Endothelial cell of umbilical vein (primary cell): ENCODE results near the gene SYNGR3. TPM values are rescaled to one million over a fixed set of nuclear protein-coding genes. Genes with fewer than 3 reads are reported as not detected.
A peak's percentile ranks its signal among the peaks of the same experiment; 100 is the strongest.

Source experiments
- BruUV-seq: library from RNA; stranded (reverse); fragments of 400-500 nt; replicated peaks from 2 replicates; lab custom pipeline; 2021; lab: Mats Ljungman, UMichigan
- CTCF ChIA-PET: fragments of 300-600, 350-600 bp; sonication (Branson Sonifier 250); formaldehyde crosslinking; loops from one replicate; lab custom pipeline; 2021; ENCODE audit warnings: antibody characterized with exemption, inconsistent platforms; lab: Charles Lee
- POLR2A ChIA-PET: fragments of 300-600, 350-600 bp; sonication (Branson Sonifier 250); formaldehyde crosslinking; loops from one replicate; lab custom pipeline; 2021; ENCODE audit warnings: antibody characterized with exemption, inconsistent platforms; lab: Charles Lee
- DNase-seq: peaks from one replicate; pipeline ENCODE4 v3.0.0-alpha.2; 2011; ENCODE audit warnings: low read depth, low spot score
- FAIRE-seq: peaks from 2 replicates; lab custom pipeline; 2011; peaks lifted over from hg19 to GRCh38; lab: Jason Lieb, UNC
- H2AFZ ChIP-seq: 2 replicates; pipeline ENCODE4 v1.6.0; 2012; ENCODE audit warnings: low read depth, low read length, control low read depth, inconsistent platforms
- H3K27ac ChIP-seq: 2 replicates; pipeline ENCODE4 v1.5.1; 2011; ENCODE audit warnings: low read depth, mild to moderate bottlenecking, control low read depth, low read length, moderate library complexity; ENCODE audit not compliant: insufficient read depth
- H3K27me3 ChIP-seq, 2 experiments: 2 replicates each; pipeline versions ENCODE4 v1.6.0 to v1.6.1; 2011; ENCODE audit warnings: low read length in 2 of 2, mixed read lengths in 1 of 2; ENCODE audit not compliant: control insufficient read depth in 2 of 2, insufficient read depth in 2 of 2
- H3K36me3 ChIP-seq, 2 experiments: 2 replicates in 1 of 2; 3 replicates in 1 of 2; pipeline ENCODE4 v1.5.1; 2011; ENCODE audit warnings: low read length in 2 of 2, mild to moderate bottlenecking in 1 of 2, moderate library complexity in 1 of 2; ENCODE audit not compliant: control insufficient read depth in 2 of 2, insufficient read depth in 2 of 2; ENCODE audit errors: extremely low read depth in 1 of 2
- H3K4me1 ChIP-seq: 3 replicates; pipeline ENCODE4 v1.5.1; 2011; ENCODE audit warnings: mild to moderate bottlenecking, low read length; ENCODE audit not compliant: control insufficient read depth, insufficient read depth; ENCODE audit errors: extremely low read depth
- H3K4me2 ChIP-seq: 2 replicates; pipeline ENCODE4 v1.6.1; 2011; ENCODE audit warnings: low read length, control low read depth, mixed read lengths; ENCODE audit not compliant: insufficient read depth
- H3K4me3 ChIP-seq, 3 experiments: fragments of 200-600 bp in 1 of 3; sonication (generic), shearing (Covaris generic) in 1 of 3; replicated peaks in 1 of 3; 2 replicates each; pipeline ENCODE4 v1.5.1; 2011 to 2016; ENCODE audit warnings: control low read depth in 3 of 3, low read length in 3 of 3, mild to moderate bottlenecking in 2 of 3, inconsistent platforms in 1 of 3, low read depth in 1 of 3, moderate library complexity in 1 of 3; ENCODE audit not compliant: insufficient read depth in 1 of 3
- H3K79me2 ChIP-seq: 2 replicates; pipeline ENCODE4 v1.6.0; 2012; ENCODE audit warnings: low read length, inconsistent platforms; ENCODE audit not compliant: control insufficient read depth, insufficient read depth
- H3K9ac ChIP-seq: replicated peaks from 2 replicates; pipeline ENCODE3; 2011; ENCODE audit warnings: low read length, control low read depth; ENCODE audit not compliant: insufficient read depth; ENCODE audit errors: extremely low read depth
- H3K9me1 ChIP-seq: replicated peaks from 3 replicates; pipeline ENCODE4 v1.6.0; 2011; ENCODE audit warnings: mild to moderate bottlenecking, low read length; ENCODE audit not compliant: control insufficient read depth, insufficient read depth; ENCODE audit errors: extremely low read depth
- H3K9me3 ChIP-seq: replicated peaks from 2 replicates; pipeline ENCODE4 v1.5.1; 2012; ENCODE audit warnings: low read length, inconsistent platforms; ENCODE audit not compliant: control insufficient read depth, insufficient read depth
- H4K20me1 ChIP-seq: replicated peaks from 2 replicates; pipeline ENCODE3; 2011; ENCODE audit warnings: mild to moderate bottlenecking, low read length; ENCODE audit not compliant: control insufficient read depth, insufficient read depth; ENCODE audit errors: extremely low read depth
- EZH2 ChIP-seq: IDR thresholded peaks from 2 replicates; pipeline ENCODE4 v1.6.1; 2012; ENCODE audit warnings: borderline replicate concordance, low read depth, mild to moderate bottlenecking, moderate library complexity, low read length, inconsistent platforms; ENCODE audit not compliant: severe bottlenecking
- GATA2 ChIP-seq: IDR thresholded peaks from 2 replicates; pipeline ENCODE4 v1.7.0; 2011; ENCODE audit warnings: low read depth, mild to moderate bottlenecking, moderate library complexity, mixed read lengths, low read length; ENCODE audit not compliant: insufficient read length, insufficient read depth
- JUN ChIP-seq: IDR thresholded peaks from 2 replicates; pipeline ENCODE4 v1.6.1; 2011; ENCODE audit warnings: borderline replicate concordance, low read depth; ENCODE audit not compliant: insufficient read length, insufficient read depth
- MYC ChIP-seq: IDR thresholded peaks from one replicate; pipeline ENCODE4 v1.6.1; 2011; ENCODE audit warnings: mild to moderate bottlenecking, low read depth, low read length
- POLR2A ChIP-seq: IDR thresholded peaks from 2 replicates; pipeline ENCODE4 v1.6.1; 2012; ENCODE audit warnings: low read depth, mild to moderate bottlenecking, control low read depth, low read length
- POLR2AphosphoS5 ChIP-seq: IDR thresholded peaks from 2 replicates; pipeline ENCODE4 v1.6.1; 2012; ENCODE audit warnings: low read depth, mild to moderate bottlenecking, control low read depth, low read length, moderate library complexity; ENCODE audit not compliant: insufficient read depth
- dilution Hi-C: fragments of 300-500 bp; cut with MboI; formaldehyde crosslinking; loops from one replicate; pipeline ENCODE4 v1.15.0; 2019; ENCODE audit warnings: low sequenced_read_pairs; ENCODE audit not compliant: extremely low pct_ligation_motif_present
- intact Hi-C: fragments of 100-400 bp; cut with micrococcal nuclease; formaldehyde crosslinking; loops from one replicate; pipeline ENCODE4 v1.10.0; 2022
- polyA plus RNA-seq, 4 experiments: library from polyadenylated mRNA; depleted of rRNA in 3 of 4; stranded (reverse) in 3 of 4; unstranded in 1 of 4; fragments of >200 nt; gene quantifications; 2 replicates each; pipeline versions ENCODE4 v1.2.1 to v1.2.3, GENCODE V29; 2011 to 2012; ENCODE audit warnings: missing spikeins in 1 of 4
- total RNA-seq: library from RNA; stranded (reverse); gene quantifications from 2 replicates; pipeline ENCODE4 v1.2.3, GENCODE V29; 2021
- TF ChIP-seq, protein P1 (sequence below): IDR thresholded peaks from 2 replicates; pipeline ENCODE4 v1.6.1; 2011; ENCODE audit not compliant: insufficient read depth, insufficient read length

SYNGR3 gene
- total and polyA plus RNA-seq, 2 donors (not counting 3 experiments of a cell fraction or from before 2014, with no cell fraction given) = 0.95 to 1.4 TPM

DNA sequence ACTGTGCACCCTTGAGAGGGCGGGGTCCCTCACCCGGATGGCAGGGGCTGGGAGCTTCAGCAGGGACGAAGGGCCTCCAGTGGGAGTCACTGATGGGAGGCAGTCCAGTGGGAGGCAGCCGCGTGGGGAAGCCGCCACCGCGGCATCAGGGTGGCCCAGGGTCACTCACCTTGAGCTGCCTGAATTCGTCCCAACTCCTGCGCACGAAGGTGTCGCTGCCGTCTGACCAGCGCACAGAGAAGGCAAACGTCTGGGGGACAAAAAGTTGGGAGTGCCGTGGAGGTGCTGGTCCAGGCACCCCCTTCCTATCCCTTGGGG lies 9.0 kb upstream of the SYNGR3 start:
- no peaks in the 10 kb centered on the region for H3K9me1 ChIP-seq
- H3K9me3 ChIP-seq = no peaks in the 10 kb centered on the region
- no peak overlapping the region for H2AFZ ChIP-seq
- DNase-seq = no peak
- H3K4me2 ChIP-seq = no peak overlapping the region
- TF ChIP-seq, protein P1, sequence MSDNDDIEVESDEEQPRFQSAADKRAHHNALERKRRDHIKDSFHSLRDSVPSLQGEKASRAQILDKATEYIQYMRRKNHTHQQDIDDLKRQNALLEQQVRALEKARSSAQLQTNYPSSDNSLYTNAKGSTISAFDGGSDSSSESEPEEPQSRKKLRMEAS = no peak
- TF ChIP-seq GATA2 = no peak
- TF ChIP-seq POLR2A = no peak
- TF ChIP-seq EZH2 = no peak
- TF ChIP-seq POLR2AphosphoS5 = peak; percentile 10
- dilution Hi-C loops (no loop called here), intact Hi-C loops (no loop called here)
- peaks cover 15% of the 10 kb centered on the region for H3K4me1 ChIP-seq
- H3K27ac ChIP-seq = no peak overlapping the region
- ChIA-PET CTCF (interaction anchor here (5.0 kb wide), 1 partner anchor 160 kb away, joined by 21 read pairs; no protein-coding TSS in a partner anchor), POLR2A (interaction anchor here (0.6 kb wide), 1 partner anchor 175 kb away, joined by 4 read pairs; the partner anchor contains the start of gene TRAF7)
- H4K20me1 ChIP-seq = no peaks in the 10 kb centered on the region
- no peak overlapping the region for H3K9ac ChIP-seq
- no peak overlapping the region for H3K4me3 ChIP-seq
- H3K27me3 ChIP-seq = peaks cover 35 to 41% of the 10 kb centered on the region in 2 experiments
- H3K36me3 ChIP-seq = peaks cover 7 to 25% of the 10 kb centered on the region in 2 experiments
- BruUV-seq = no TSS peak
- peaks cover 5% of the 10 kb centered on the region for H3K79me2 ChIP-seq
- FAIRE-seq = no peak

DNA sequence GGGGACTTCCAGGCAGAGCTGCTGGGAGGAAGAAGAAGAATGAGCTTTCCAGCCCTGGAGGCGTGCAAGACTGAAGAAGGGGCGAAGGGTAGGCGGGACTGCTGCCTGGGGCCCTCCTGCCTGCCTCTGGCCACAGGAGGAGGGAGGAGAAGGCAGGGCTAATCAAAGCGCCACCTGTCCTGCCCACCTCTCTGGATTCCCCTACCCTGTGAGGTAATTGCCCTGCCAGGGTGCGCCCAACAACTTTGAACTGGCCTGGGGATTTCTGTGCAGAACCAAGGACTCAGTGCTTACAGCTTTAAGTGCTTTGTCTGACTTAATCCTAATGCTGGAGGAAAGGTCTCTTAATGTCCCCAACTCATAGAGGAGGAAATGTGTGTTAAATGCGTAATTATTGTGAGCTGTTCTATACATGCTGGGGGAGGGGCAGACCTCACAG lies 8.4 kb upstream of the SYNGR3 start, which contains the start of gene NOXO1:
Gene NOXO1 (minus strand): TSS at position 72 of the 439 bp plus-strand sequence. CDS start 290 bp downstream, outside the sequence.
- no peak within 1 kb of the TSS for H3K27ac ChIP-seq
- POLR2A ChIA-PET = interaction anchor here (1.5 kb wide), 1 partner anchor 17 kb away, joined by 5 read pairs; the partner anchor contains the start of gene RPS2
- no TSS peak for BruUV-seq
- H3K4me2 ChIP-seq = no peak within 1 kb of the TSS
- CTCF ChIA-PET = interaction anchor here (5.0 kb wide), 1 partner anchor 159 kb away, joined by 21 read pairs; no protein-coding TSS in a partner anchor
- intact Hi-C loops (no loop called here), dilution Hi-C loops (no loop called here)
- no peak within 1 kb of the TSS for H3K9ac ChIP-seq
- peaks cover 3 to 24% of the 10 kb centered on the region in 2 experiments for H3K36me3 ChIP-seq
- H4K20me1 ChIP-seq = no peaks in the 10 kb centered on the region
- peaks cover 35 to 41% of the 10 kb centered on the region in 2 experiments for H3K27me3 ChIP-seq
- TF ChIP-seq POLR2A (no peak), EZH2 (no peak), JUN (no peak), GATA2 (no peak), MYC (no peak)
- H3K79me2 ChIP-seq = peaks cover 5% of the 10 kb centered on the region
- no peak within 1 kb of the TSS for H2AFZ ChIP-seq
- no peaks in the 10 kb centered on the region for H3K9me3 ChIP-seq
- H3K9me1 ChIP-seq = no peaks in the 10 kb centered on the region
- FAIRE-seq (no peak), DNase-seq (no peak)
- H3K4me1 ChIP-seq = peaks cover 15% of the 10 kb centered on the region
- no peak within 1 kb of the TSS for H3K4me3 ChIP-seq
